Glomerular endothelial cell (primary cell): ENCODE results near the gene PDZD2. TPM values are rescaled to one million over a fixed set of nuclear protein-coding genes. Genes with fewer than 3 reads are reported as not detected.
A peak's percentile ranks its signal among the peaks of the same experiment; 100 is the strongest.

Experiments
- DNase-seq: peaks from one replicate; pipeline ENCODE4 v3.0.0-alpha.2; 2011; ENCODE audit warnings: low read depth, low spot score; ENCODE audit errors: extremely low read depth
- total RNA-seq: library from RNA; depleted of rRNA; stranded (reverse); fragments of >200 nt; gene quantifications from 2 replicates; pipeline ENCODE4 v1.2.3, GENCODE V29; 2015

Gene PDZD2
- total RNA-seq, 1 donor from 2014 or later, result 20.3 TPM

- DNase-seq, result no peak
Observed at GRCh38 chr5:32089146-32090000, 450.4 kb downstream of the PDZD2 start.

- no peak for DNase-seq
Observed at GRCh38 chr5:32090026-32090754, 451.3 kb downstream of the PDZD2 start.

- no peak for DNase-seq
Observed at GRCh38 chr5:32090755-32091128, 451.8 kb downstream of the PDZD2 start.

GRCh38 chr5:32092938-32093812 lies 454.2 kb downstream of the PDZD2 start:
- DNase-seq, result no peak

- DNase-seq, result no peak
Observed at GRCh38 chr5:32094691-32095090, 455.8 kb downstream of the PDZD2 start.

GRCh38 chr5:32095261-32095671 lies 456.3 kb downstream of the PDZD2 start:
- no peak for DNase-seq

GRCh38 chr5:32096891-32097595 lies 458.1 kb downstream of the PDZD2 start:
- no peak for DNase-seq

- peak; percentile 64 for DNase-seq
Observed at GRCh38 chr5:32098291-32098690, 459.4 kb downstream of the PDZD2 start.

GRCh38 chr5:32098890-32099310 lies 460.0 kb downstream of the PDZD2 start:
- peak; percentile 87 for DNase-seq

GRCh38 chr5:32099486-32100035 lies 460.6 kb downstream of the PDZD2 start:
- DNase-seq, result no peak

GRCh38 chr5:32100230-32100629 lies 461.3 kb downstream of the PDZD2 start:
- DNase-seq, result peak; percentile 60

GRCh38 chr5:32100691-32101302 lies 461.9 kb downstream of the PDZD2 start:
- DNase-seq, result no peak

- DNase-seq, result no peak
Observed at GRCh38 chr5:32102254-32102986, 463.5 kb downstream of the PDZD2 start.

GRCh38 chr5:32103521-32103920 lies 464.6 kb downstream of the PDZD2 start:
- no peak for DNase-seq

GRCh38 chr5:32107291-32107690 lies 468.4 kb downstream of the PDZD2 start:
- DNase-seq, result no peak

- DNase-seq, result no peak
Observed at GRCh38 chr5:32108167-32108566, 469.2 kb downstream of the PDZD2 start.

- no peak for DNase-seq
Observed at GRCh38 chr5:32109236-32109635, 470.3 kb downstream of the PDZD2 start.

GRCh38 chr5:32110111-32110696 lies 471.3 kb downstream of the PDZD2 start:
- DNase-seq, result no peak

- no peak for DNase-seq
Observed at GRCh38 chr5:32115985-32116384, 477.1 kb downstream of the PDZD2 start.
